Endothelial cell of umbilical vein (primary cell): ENCODE results near the gene ENTPD1.

Source experiments
- EZH2 ChIP-seq: IDR thresholded peaks from 2 replicates; pipeline ENCODE4 v1.6.1; 2012; ENCODE audit warnings: borderline replicate concordance, low read depth, mild to moderate bottlenecking, moderate library complexity, low read length, inconsistent platforms; ENCODE audit not compliant: severe bottlenecking
- JUN ChIP-seq: IDR thresholded peaks from 2 replicates; pipeline ENCODE4 v1.6.1; 2011; ENCODE audit warnings: borderline replicate concordance, low read depth; ENCODE audit not compliant: insufficient read length, insufficient read depth
- MYC ChIP-seq: IDR thresholded peaks from one replicate; pipeline ENCODE4 v1.6.1; 2011; ENCODE audit warnings: mild to moderate bottlenecking, low read depth, low read length
- POLR2A ChIP-seq: IDR thresholded peaks from 2 replicates; pipeline ENCODE4 v1.6.1; 2012; ENCODE audit warnings: low read depth, mild to moderate bottlenecking, control low read depth, low read length
- POLR2AphosphoS5 ChIP-seq: IDR thresholded peaks from 2 replicates; pipeline ENCODE4 v1.6.1; 2012; ENCODE audit warnings: low read depth, mild to moderate bottlenecking, control low read depth, low read length, moderate library complexity; ENCODE audit not compliant: insufficient read depth
- TF ChIP-seq, protein P1 (sequence below), 2 donors: IDR thresholded peaks; 1 replicate in 1 of 2; 2 replicates in 1 of 2; pipeline ENCODE4 v1.5.1; 2011; ENCODE audit warnings: low read length in 2 of 2, mild to moderate bottlenecking in 2 of 2, moderate library complexity in 2 of 2, control low read depth in 1 of 2, inconsistent platforms in 1 of 2, low read depth in 1 of 2; ENCODE audit not compliant: insufficient read depth in 1 of 2; ENCODE audit errors: extremely low read depth in 1 of 2

DNA sequence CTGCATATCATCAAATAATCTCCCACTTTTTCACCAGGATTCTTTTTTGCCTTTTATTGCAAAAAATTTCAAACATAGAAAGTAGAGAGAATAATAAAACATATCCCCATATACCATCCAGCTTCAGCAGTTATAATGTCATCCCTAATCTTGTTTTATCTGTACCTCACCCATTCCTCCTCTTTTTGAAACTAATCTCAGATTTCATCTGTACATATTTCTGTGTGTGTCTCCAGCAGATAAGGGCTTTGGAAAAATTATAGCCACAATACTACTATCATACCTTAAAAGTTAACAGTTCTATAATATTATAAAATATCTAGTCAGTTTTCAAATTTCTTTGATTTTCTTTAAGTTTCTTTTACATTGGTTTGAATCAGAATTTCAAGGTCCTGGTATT, 7.6 kb upstream of the ENTPD1 start:
- TF ChIP-seq, protein P1, sequence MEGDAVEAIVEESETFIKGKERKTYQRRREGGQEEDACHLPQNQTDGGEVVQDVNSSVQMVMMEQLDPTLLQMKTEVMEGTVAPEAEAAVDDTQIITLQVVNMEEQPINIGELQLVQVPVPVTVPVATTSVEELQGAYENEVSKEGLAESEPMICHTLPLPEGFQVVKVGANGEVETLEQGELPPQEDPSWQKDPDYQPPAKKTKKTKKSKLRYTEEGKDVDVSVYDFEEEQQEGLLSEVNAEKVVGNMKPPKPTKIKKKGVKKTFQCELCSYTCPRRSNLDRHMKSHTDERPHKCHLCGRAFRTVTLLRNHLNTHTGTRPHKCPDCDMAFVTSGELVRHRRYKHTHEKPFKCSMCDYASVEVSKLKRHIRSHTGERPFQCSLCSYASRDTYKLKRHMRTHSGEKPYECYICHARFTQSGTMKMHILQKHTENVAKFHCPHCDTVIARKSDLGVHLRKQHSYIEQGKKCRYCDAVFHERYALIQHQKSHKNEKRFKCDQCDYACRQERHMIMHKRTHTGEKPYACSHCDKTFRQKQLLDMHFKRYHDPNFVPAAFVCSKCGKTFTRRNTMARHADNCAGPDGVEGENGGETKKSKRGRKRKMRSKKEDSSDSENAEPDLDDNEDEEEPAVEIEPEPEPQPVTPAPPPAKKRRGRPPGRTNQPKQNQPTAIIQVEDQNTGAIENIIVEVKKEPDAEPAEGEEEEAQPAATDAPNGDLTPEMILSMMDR (IDR thresholded peaks at IDR 0.05; ENCODE audit: extremely low read depth in 1 of 2, insufficient read depth in 1 of 2, low read depth in 1 of 2, low read length in 2 of 2): no peak
- TF ChIP-seq POLR2AphosphoS5 (no peak), POLR2A (no peak), EZH2 (no peak), JUN (no peak), MYC (no peak)
